SK-N-SH (cell line): ENCODE data around the gene UBE2G1. TPM values are rescaled to one million over a fixed set of nuclear protein-coding genes. Genes with fewer than 3 reads are reported as not detected.

ENCODE experiments used
- CTCF ChIA-PET: fragments of 300-600, 350-600 bp; formaldehyde crosslinking; extraction: SDS; loops from one replicate; lab custom pipeline; 2021; lab: Yijun Ruan, JAX
- POLR2A ChIA-PET: fragments of 350-600 bp; sonication (Branson Sonifier 250); formaldehyde crosslinking; extraction: SDS; loops from one replicate; lab custom pipeline; 2020; ENCODE audit warnings: antibody characterized with exemption, inconsistent platforms; lab: Yijun Ruan, JAX
- DNase-seq: peaks from one replicate; pipeline ENCODE4 v3.0.0; 2012
- H2AFZ ChIP-seq: fragments of 200-600 bp; sonication (generic); 2 replicates; pipeline ENCODE4 v1.8.1; 2016; ENCODE audit warnings: antibody characterized with exemption, mild to moderate bottlenecking, low read depth
- H3F3A ChIP-seq: fragments of 200-600 bp; sonication (generic); replicated peaks from 2 replicates; pipeline ENCODE3; 2016; ENCODE audit warnings: antibody characterized with exemption, mild to moderate bottlenecking; ENCODE audit not compliant: insufficient read depth
- H3K27ac ChIP-seq, 2 experiments: fragments of 200-500 bp in 1 of 2; fragments of 200-600 bp in 1 of 2; sonication (Bioruptor generic) in 1 of 2; sonication (generic), shearing (Covaris generic) in 1 of 2; 2 replicates each; pipeline versions ENCODE4 v1.5.1 to v1.6.1; 2014 to 2016; ENCODE audit warnings: low read depth in 2 of 2, inconsistent platforms in 1 of 2, low read length in 1 of 2, mild to moderate bottlenecking in 1 of 2, mixed read lengths in 1 of 2
- H3K27me3 ChIP-seq: fragments of 200-600 bp; sonication (generic), shearing (Covaris generic); 2 replicates; pipeline ENCODE4 v1.6.1; 2016; ENCODE audit warnings: mixed run types; ENCODE audit not compliant: insufficient read depth
- H3K36me3 ChIP-seq, 2 experiments: fragments of 200-500 bp in 1 of 2; fragments of 200-600 bp in 1 of 2; sonication (Bioruptor generic) in 1 of 2; sonication (generic) in 1 of 2; replicated peaks in 1 of 2; 2 replicates each; pipeline versions ENCODE3 to v1.5.1; 2014 to 2016; ENCODE audit warnings: low read length in 1 of 2, mild to moderate bottlenecking in 1 of 2; ENCODE audit not compliant: insufficient read depth in 2 of 2, control insufficient read depth in 1 of 2
- H3K4me1 ChIP-seq, 2 experiments: fragments of 200-500 bp in 1 of 2; fragments of 200-600 bp in 1 of 2; sonication (Bioruptor generic) in 1 of 2; sonication (generic), shearing (Covaris generic) in 1 of 2; 2 replicates each; pipeline versions ENCODE4 v1.5.1 to v1.6.1; 2014 to 2016; ENCODE audit warnings: low read depth in 1 of 2, low read length in 1 of 2, mixed run types in 1 of 2; ENCODE audit not compliant: insufficient read depth in 2 of 2, control insufficient read depth in 1 of 2
- H3K4me2 ChIP-seq: fragments of 200-600 bp; sonication (generic), shearing (Covaris generic); 2 replicates; pipeline ENCODE4 v1.6.1; 2017; ENCODE audit warnings: mixed run types
- H3K4me3 ChIP-seq, 2 experiments: fragments of 200-500 bp in 1 of 2; fragments of 200-600 bp in 1 of 2; sonication (Bioruptor generic) in 1 of 2; sonication (generic), shearing (Covaris generic) in 1 of 2; 2 replicates each; pipeline versions ENCODE4 v1.5.1 to v1.8.1; 2014 to 2016; ENCODE audit warnings: low read depth in 2 of 2, inconsistent platforms in 1 of 2, low read length in 1 of 2, mild to moderate bottlenecking in 1 of 2, mixed read lengths in 1 of 2, moderate library complexity in 1 of 2
- H3K79me2 ChIP-seq: fragments of 200-600 bp; sonication (generic); 2 replicates; pipeline ENCODE4 v1.8.1; 2017; ENCODE audit warnings: mild to moderate bottlenecking; ENCODE audit not compliant: insufficient read depth
- H3K9ac ChIP-seq: fragments of 200-600 bp; sonication (generic); 2 replicates; pipeline ENCODE4 v1.6.1; 2017; ENCODE audit warnings: mixed run types
- H3K9me2 ChIP-seq: fragments of 200-600 bp; sonication (generic); 2 replicates; pipeline ENCODE4 v1.6.1; 2017; ENCODE audit warnings: mixed run types
- H3K9me3 ChIP-seq: fragments of 200-600 bp; sonication (generic); 2 replicates; pipeline ENCODE4 v1.6.1; 2017; ENCODE audit warnings: mixed run types, mild to moderate bottlenecking, moderate library complexity
- H4K20me1 ChIP-seq: fragments of 200-600 bp; sonication (generic); 2 replicates; pipeline ENCODE4 v1.6.1; 2017; ENCODE audit warnings: mild to moderate bottlenecking, mixed run types; ENCODE audit not compliant: insufficient read depth
- CHD2 ChIP-seq: fragments of 150-350 bp; IDR thresholded peaks from 2 replicates; pipeline ENCODE4 v1.6.1; 2018; ENCODE audit warnings: low read length; ENCODE audit not compliant: partially characterized antibody
- ELF1 ChIP-seq: IDR thresholded peaks from 2 replicates; pipeline ENCODE4 v1.4.0; 2012
- EP300 ChIP-seq, 2 experiments: IDR thresholded peaks; 2 replicates each; pipeline versions ENCODE4 v1.4.0 to v1.6.1; 2012; ENCODE audit warnings: borderline replicate concordance in 1 of 2, low read depth in 1 of 2, low read length in 1 of 2
- EZH2phosphoT487 ChIP-seq: fragments of 200-600 bp; sonication (generic); IDR thresholded peaks from 2 replicates; pipeline ENCODE4 v1.6.1; 2017; ENCODE audit warnings: low read depth, mixed run types, mild to moderate bottlenecking, antibody characterized with exemption, moderate library complexity, borderline replicate concordance
- FOXJ3 ChIP-seq: sonication (generic); formaldehyde crosslinking; IDR thresholded peaks from 2 replicates; pipeline ENCODE4 v1.5.1; 2020; ENCODE audit warnings: mild to moderate bottlenecking, missing genetic modification reagents
- FOXM1 ChIP-seq: IDR thresholded peaks from 2 replicates; pipeline ENCODE4 v1.4.0; 2012; ENCODE audit warnings: low read depth, mild to moderate bottlenecking
- GATA2 ChIP-seq: sonication (generic); formaldehyde crosslinking; IDR thresholded peaks from 2 replicates; pipeline ENCODE4 v1.5.0; 2020; ENCODE audit warnings: mild to moderate bottlenecking, missing genetic modification reagents
- IRF3 ChIP-seq: fragments of 150-350 bp; IDR thresholded peaks from 2 replicates; pipeline ENCODE4 v1.6.1; 2016; ENCODE audit warnings: mild to moderate bottlenecking, low read depth, low read length
- JUND ChIP-seq: IDR thresholded peaks from 2 replicates; pipeline ENCODE4 v1.4.0; 2012
- MAX ChIP-seq: IDR thresholded peaks from 2 replicates; pipeline ENCODE4 v1.4.0; 2012; ENCODE audit warnings: low read depth
- MXI1 ChIP-seq: IDR thresholded peaks from 2 replicates; pipeline ENCODE4 v1.6.1; 2012; ENCODE audit warnings: mild to moderate bottlenecking, low read depth, low read length, improper control_type of control experiment
- NFIC ChIP-seq: IDR thresholded peaks from 2 replicates; pipeline ENCODE4 v1.4.0; 2012; ENCODE audit warnings: borderline replicate concordance
- POLR2AphosphoS5 ChIP-seq: IDR thresholded peaks from 2 replicates; pipeline ENCODE4 v1.6.1; 2012; ENCODE audit warnings: low read depth, low read length
- RCOR1 ChIP-seq: fragments of 150-350 bp; IDR thresholded peaks from 2 replicates; pipeline ENCODE4 v1.6.1; 2017; ENCODE audit warnings: antibody characterized with exemption, low read length
- RFX5 ChIP-seq: IDR thresholded peaks from 2 replicates; pipeline ENCODE4 v1.6.1; 2012; ENCODE audit warnings: mild to moderate bottlenecking, improper control_type of control experiment, low read length
- SMC3 ChIP-seq: IDR thresholded peaks from 2 replicates; pipeline ENCODE4 v1.6.1; 2012; ENCODE audit warnings: low read depth, low read length, improper control_type of control experiment
- TEAD4 ChIP-seq: IDR thresholded peaks from 2 replicates; pipeline ENCODE4 v1.4.0; 2012; ENCODE audit warnings: mild to moderate bottlenecking, borderline replicate concordance; ENCODE audit not compliant: insufficient read depth
- USF1 ChIP-seq: IDR thresholded peaks from 2 replicates; pipeline ENCODE4 v1.4.0; 2012; ENCODE audit warnings: low read depth, borderline replicate concordance
- YY1 ChIP-seq: IDR thresholded peaks from 2 replicates; pipeline ENCODE4 v1.4.0; 2012; ENCODE audit warnings: low read depth, mild to moderate bottlenecking
- WGBS: methylation state at CpG from one replicate; pipeline ENCODE4 v1.1.6; 2017; ENCODE audit warnings: low lambda C conversion rate; 5-methylcytosine and 5-hydroxymethylcytosine counted together
- polyA plus RNA-seq, 3 experiments: library from polyadenylated mRNA; depleted of rRNA; stranded (reverse); fragments of >200 nt; gene quantifications; 2 replicates each; pipeline ENCODE4 v1.2.3, GENCODE V29; 2012

Gene UBE2G1
- polyA plus RNA-seq, 1 of the 3 experiments (the other 2 are of a cell fraction), result 23.2 TPM

DNA sequence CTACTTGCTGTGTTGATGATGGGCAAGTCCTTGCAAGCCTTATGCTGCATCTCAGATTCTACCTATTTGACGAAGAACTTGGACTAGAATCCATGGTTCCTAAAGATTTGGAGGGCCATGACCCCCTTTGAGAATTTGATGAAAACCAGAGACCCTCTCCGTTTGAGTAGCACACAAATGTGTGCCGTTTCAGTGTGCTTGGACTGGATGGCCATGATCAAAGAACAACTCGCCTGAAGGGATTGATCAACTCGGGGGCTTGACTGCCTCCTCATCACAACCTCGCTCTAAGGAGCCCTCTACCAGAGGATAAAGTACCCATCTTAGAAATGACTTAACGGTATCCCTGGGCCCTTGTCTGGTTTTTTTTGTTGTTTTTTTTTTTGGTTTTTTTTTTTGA is 99.9 kb downstream of the UBE2G1 start:
- Histone ChIP-seq H3K4me1 (peaks cover 5 to 20% of the 10 kb centered on the region in 2 experiments; a peak in 3 of 4 replicates), H3F3A (peaks cover 8% of the 10 kb centered on the region), H3K4me3 (no peak overlapping the region), H3K9me2 (no peaks in the 10 kb centered on the region), H4K20me1 (0 out of 2 replicates have a peak, but pooled peaks cover 8% of the 10 kb centered on the region), H3K79me2 (peaks cover 25% of the 10 kb centered on the region), H3K27me3 (no peaks in the 10 kb centered on the region)
- CTCF ChIA-PET, result interaction anchor here (1.3 to 4.3 kb wide), 2 partner anchors 16 to 66 kb away, joined by 3 to 39 read pairs; no protein-coding TSS in a partner anchor
- POLR2A ChIA-PET, result no interaction called here
- 77% methylated on average over 7 of the region's 7 CpGs for WGBS
- TF ChIP-seq MXI1 (no peak), JUND (no peak), RCOR1 (no peak), POLR2AphosphoS5 (no peak), SMC3 (no peak), EP300 (IDR thresholded peaks at IDR 0.05; ENCODE audit: borderline replicate concordance in 1 of 2, low read depth in 1 of 2, low read length in 1 of 2) (no peak), CHD2 (no peak), ELF1 (no peak), RFX5 (no peak), NFIC (no peak), USF1 (no peak), FOXJ3 (CRISPR knock-in tag) (no peak), YY1 (no peak), MAX (no peak), GATA2 (no peak), EZH2phosphoT487 (no peak), TEAD4 (no peak), IRF3 (no peak), FOXM1 (no peak)
- TF ChIP-seq, all 33 proteins: peak for 0
- no peaks in the 10 kb centered on the region for H3K9me3 ChIP-seq
- DNase-seq, result no peak
- peaks cover 11 to 32% of the 10 kb centered on the region in 2 experiments for H3K36me3 ChIP-seq
- no peak overlapping the region for H3K27ac ChIP-seq
- H3K4me2 ChIP-seq, result no peak overlapping the region
- no peak overlapping the region for H2AFZ ChIP-seq
- H3K9ac ChIP-seq, result no peak overlapping the region
